Esophagus squamous epithelium (tissue), 4 donors: ENCODE data around the gene PTPN13.

Experiments used
- CTCF ChIP-seq, 6 experiments: fragments of 450-650 bp in 4 of 6; fragments of 200-600 bp in 2 of 6; sonication (generic) in 2 of 6; IDR thresholded peaks; one replicate each; pipeline ENCODE4 v1.5.1; 2016 to 2019; ENCODE audit warnings: antibody characterized with exemption in 6 of 6, mild to moderate bottlenecking in 4 of 6, moderate library complexity in 4 of 6
- POLR2A ChIP-seq, 4 donors: fragments of 450-650 bp; IDR thresholded peaks; one replicate each; pipeline ENCODE4 v1.6.1; 2017; ENCODE audit warnings: antibody characterized with exemption in 4 of 4, mild to moderate bottlenecking in 4 of 4, moderate library complexity in 3 of 4

DNA sequence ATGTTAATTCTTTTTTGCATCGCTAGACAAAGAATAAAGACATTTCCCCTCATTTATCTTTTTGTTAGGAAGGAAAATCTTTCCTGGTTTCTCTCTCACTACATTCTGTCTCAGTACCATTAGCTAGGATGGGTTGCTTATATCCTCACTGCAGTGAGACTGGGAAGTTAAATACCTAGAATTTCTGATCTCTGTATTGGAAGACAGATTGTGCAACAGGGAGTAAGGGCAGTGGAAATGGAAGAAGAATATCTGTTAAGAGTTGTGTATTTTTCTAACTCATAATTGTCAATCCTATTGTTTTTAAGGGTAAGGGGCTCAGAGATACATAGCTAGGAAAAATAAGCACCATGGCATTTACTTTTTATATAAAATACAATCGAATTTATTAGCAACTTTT is 19.6 kb downstream of the PTPN13 start:
- TF ChIP-seq CTCF (IDR thresholded peaks at IDR 0.05) (no peak), POLR2A (IDR thresholded peaks at IDR 0.05) (no peak)
